ENCODE results near the gene SLC44A3.
"Not testable (repeated sequence)": the region's sequence is repeated elsewhere in the genome, so short reads cannot be mapped to it uniquely, and the experiment has no call there.

Gene SLC44A3

DNA sequence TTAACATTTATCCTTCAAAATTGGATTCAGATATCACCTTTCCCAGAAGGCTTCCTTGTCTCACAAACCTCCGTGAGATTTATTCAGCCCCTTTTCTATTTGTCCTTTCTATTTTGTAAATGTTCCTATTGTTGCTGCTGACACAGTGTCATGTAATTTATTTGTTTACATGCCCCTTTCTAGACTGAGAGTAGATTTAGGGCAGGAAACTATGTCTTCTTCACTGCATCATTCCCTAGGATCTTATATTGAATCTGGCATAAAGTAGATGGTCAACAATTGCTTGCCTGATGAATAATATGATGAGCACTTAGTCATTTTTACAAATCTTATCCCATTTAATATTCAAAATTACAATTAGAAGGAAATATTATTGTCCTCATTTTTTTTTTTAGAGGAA, 114.9 kb downstream of the SLC44A3 start:
- no peak for DNase-seq (ENCODE audit: low read depth)

GRCh38 chr1:94935476-94935875, 115.3 kb downstream of the SLC44A3 start:
- no peak for DNase-seq (ENCODE audit: low read depth)

GRCh38 chr1:94936861-94937620, 116.9 kb downstream of the SLC44A3 start:
- DNase-seq (ENCODE audit: low read depth): no peak

- no peak for DNase-seq (ENCODE audit: low read depth)
Observed at GRCh38 chr1:94937820-94938219, 117.7 kb downstream of the SLC44A3 start.

- DNase-seq (ENCODE audit: low read depth): no peak
Observed at GRCh38 chr1:94940738-94941137, 120.6 kb downstream of the SLC44A3 start.

DNA sequence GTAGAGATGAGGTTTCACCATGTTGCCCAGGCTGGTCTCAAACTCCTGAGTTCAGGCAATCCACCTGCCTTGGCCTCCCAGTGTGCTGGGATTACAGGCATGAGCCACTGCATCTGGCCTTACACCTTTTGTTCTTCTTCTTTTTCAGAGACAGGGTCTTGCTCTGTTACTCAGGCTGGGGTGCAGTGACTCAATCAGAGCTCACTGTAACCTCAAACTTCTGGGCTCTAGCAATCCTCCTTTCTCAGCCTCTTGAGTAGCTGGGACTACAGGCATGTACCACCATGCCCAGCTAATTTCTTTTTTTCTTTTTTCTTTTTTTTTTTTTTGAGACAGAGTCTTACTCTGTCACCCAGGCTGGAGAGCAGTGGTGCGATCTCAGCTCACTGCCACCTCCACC, 121.3 kb downstream of the SLC44A3 start:
- DNase-seq (ENCODE audit: low read depth): not testable (repeated sequence)

- DNase-seq (ENCODE audit: low read depth): no peak
Observed at GRCh38 chr1:94942171-94943128, 122.3 kb downstream of the SLC44A3 start.

Data from fibroblast of gingiva (primary cell).